Bronchial epithelial cell (primary cell): ENCODE measurements around the gene GALNT6. TPM values are rescaled to one million over a fixed set of nuclear protein-coding genes. Genes with fewer than 3 reads are reported as not detected.

Experiments used
- DNase-seq: peaks from one replicate; pipeline ENCODE4 v3.0.0-alpha.2; 2010; ENCODE audit warnings: low read depth
- FAIRE-seq: peaks from 2 replicates; lab custom pipeline; 2011; peaks lifted over from hg19 to GRCh38; lab: Jason Lieb, UNC
- H3K27me3 ChIP-seq: 2 replicates; pipeline ENCODE4 v1.5.1; 2011; ENCODE audit warnings: low read length; ENCODE audit not compliant: control insufficient read depth, insufficient read depth
- H3K36me3 ChIP-seq: 2 replicates; pipeline ENCODE4 v1.5.1; 2011; ENCODE audit warnings: low read length; ENCODE audit not compliant: control insufficient read depth, insufficient read depth
- H3K4me3 ChIP-seq: 2 replicates; pipeline ENCODE4 v1.5.1; 2011; ENCODE audit warnings: mild to moderate bottlenecking, low read depth, low read length, control low read depth
- total RNA-seq: library from RNA; depleted of rRNA; stranded (reverse); fragments of >200 nt; gene quantifications from 2 replicates; pipeline ENCODE4 v1.2.1, GENCODE V29; 2014
- TF ChIP-seq, protein P1 (sequence below): IDR thresholded peaks from 2 replicates; pipeline ENCODE4 v1.5.1; 2011; ENCODE audit warnings: mild to moderate bottlenecking, moderate library complexity, low read length, control low read depth, inconsistent platforms; ENCODE audit not compliant: insufficient read depth, severe bottlenecking

Gene GALNT6
- total RNA-seq, 1 donor from 2014 or later = 14.0 TPM

DNA sequence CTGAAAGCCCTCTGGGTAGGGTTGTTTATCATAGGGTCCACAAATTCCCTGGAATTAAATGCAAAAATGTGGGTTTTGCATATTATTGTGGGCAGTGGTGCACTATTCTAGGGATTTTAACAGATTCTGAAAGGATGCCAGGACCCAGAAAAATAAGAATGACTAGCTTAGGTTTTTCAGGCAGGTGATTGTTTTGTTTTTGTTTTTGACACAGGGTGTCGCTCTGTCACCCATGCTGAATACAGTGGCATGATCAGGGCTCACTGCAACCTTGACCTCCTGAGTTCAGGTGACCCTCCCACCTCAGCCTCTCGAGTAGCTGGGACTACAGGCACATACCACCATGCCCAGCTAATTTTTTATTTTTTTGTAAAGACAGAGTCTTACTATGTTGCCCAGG is 19.2 kb downstream of the GALNT6 start:
- no peak for FAIRE-seq
- DNase-seq = no peak
- TF ChIP-seq, protein P1, sequence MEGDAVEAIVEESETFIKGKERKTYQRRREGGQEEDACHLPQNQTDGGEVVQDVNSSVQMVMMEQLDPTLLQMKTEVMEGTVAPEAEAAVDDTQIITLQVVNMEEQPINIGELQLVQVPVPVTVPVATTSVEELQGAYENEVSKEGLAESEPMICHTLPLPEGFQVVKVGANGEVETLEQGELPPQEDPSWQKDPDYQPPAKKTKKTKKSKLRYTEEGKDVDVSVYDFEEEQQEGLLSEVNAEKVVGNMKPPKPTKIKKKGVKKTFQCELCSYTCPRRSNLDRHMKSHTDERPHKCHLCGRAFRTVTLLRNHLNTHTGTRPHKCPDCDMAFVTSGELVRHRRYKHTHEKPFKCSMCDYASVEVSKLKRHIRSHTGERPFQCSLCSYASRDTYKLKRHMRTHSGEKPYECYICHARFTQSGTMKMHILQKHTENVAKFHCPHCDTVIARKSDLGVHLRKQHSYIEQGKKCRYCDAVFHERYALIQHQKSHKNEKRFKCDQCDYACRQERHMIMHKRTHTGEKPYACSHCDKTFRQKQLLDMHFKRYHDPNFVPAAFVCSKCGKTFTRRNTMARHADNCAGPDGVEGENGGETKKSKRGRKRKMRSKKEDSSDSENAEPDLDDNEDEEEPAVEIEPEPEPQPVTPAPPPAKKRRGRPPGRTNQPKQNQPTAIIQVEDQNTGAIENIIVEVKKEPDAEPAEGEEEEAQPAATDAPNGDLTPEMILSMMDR = no peak
- Histone ChIP-seq H3K36me3 (peaks cover 11% of the 10 kb centered on the region), H3K4me3 (no peak overlapping the region), H3K27me3 (no peaks in the 10 kb centered on the region)

DNA sequence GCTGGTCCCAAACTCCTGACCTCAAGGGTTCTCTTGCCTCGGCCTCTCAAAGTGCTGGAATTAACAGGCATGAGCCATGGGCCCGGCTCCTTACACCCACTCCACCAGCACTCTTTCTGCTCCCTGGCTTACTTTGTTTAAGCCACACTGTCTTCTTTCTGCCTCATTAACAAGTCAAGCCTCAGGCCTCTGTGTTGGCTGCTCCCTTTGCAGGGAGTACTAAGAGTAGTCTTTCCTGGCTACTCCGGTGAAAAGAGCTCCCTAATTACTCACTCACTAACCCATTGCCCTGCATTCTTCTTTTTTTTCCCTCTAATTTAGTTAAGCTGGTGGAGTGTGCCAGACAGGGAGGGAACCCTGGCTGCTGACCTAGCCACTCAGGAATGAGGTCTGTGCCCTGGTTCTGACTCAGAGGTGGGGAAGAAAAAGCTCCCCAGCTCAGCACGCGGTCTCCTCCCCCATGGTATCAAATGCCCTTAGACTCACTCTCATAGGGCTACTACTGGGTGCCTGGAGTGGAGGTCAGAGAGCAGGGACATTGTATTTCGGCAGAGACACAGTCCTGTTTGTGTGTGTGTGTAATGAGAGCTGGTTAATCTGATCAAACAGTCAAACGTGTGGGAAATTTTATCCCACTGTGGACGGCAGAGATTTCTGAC is 19.8 kb downstream of the GALNT6 start:
- peak; percentile 55 for FAIRE-seq
- peak; percentile 97 for DNase-seq
- no peak overlapping the region for H3K4me3 ChIP-seq

DNA sequence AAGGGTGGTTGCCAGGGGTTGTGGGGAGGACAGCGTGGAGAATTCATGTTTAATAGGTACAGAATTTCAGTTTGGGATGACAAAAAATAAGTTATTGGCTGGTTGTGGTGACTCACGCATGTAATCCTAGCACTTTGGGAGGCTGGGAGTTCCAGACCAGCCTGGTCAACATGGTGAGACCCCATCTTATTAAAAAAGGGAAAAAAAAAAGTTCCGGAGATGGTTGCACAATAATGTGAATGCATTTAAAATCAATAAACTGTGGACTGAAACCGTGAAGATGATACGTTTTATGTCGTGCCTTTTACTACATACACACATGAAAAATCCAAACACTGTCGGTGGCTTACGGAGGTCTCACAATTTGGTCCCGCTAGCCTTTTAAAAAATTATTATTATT is 20.5 kb downstream of the GALNT6 start:
- TF ChIP-seq, protein P1 = no peak
- H3K4me3 ChIP-seq = no peak overlapping the region
- no peak for DNase-seq
- FAIRE-seq = no peak
- H3K36me3 ChIP-seq = peaks cover 9% of the 10 kb centered on the region
- no peaks in the 10 kb centered on the region for H3K27me3 ChIP-seq

More for the DNA sequence above, 19.8 kb downstream of the GALNT6 start:
- TF ChIP-seq, protein P1 = no peak
- no peaks in the 10 kb centered on the region for H3K27me3 ChIP-seq
- peaks cover 10% of the 10 kb centered on the region for H3K36me3 ChIP-seq

DNA sequence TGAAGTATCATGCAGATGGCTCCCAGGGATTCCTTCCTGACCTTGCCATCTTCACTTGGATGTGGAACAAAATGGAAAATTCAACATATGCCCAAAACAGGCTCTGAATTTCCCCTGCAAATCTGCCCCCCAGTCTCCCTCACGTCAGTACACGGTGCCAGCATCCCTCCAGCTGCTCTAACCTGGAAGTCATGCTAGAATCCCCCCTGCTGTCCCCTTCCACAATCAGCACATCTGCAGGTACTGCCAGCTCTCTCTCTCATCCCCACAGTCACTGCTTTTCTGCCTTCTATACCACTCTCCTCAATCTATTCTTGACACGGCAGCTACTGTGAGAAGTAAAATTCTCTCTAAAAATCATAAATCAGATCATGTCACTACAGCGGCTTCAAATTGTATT is 21.6 kb downstream of the GALNT6 start:
- FAIRE-seq = no peak
- TF ChIP-seq, protein P1 = no peak
- Histone ChIP-seq H3K27me3 (no peaks in the 10 kb centered on the region), H3K4me3 (no peak overlapping the region), H3K36me3 (peaks cover 8% of the 10 kb centered on the region)
- no peak for DNase-seq

DNA sequence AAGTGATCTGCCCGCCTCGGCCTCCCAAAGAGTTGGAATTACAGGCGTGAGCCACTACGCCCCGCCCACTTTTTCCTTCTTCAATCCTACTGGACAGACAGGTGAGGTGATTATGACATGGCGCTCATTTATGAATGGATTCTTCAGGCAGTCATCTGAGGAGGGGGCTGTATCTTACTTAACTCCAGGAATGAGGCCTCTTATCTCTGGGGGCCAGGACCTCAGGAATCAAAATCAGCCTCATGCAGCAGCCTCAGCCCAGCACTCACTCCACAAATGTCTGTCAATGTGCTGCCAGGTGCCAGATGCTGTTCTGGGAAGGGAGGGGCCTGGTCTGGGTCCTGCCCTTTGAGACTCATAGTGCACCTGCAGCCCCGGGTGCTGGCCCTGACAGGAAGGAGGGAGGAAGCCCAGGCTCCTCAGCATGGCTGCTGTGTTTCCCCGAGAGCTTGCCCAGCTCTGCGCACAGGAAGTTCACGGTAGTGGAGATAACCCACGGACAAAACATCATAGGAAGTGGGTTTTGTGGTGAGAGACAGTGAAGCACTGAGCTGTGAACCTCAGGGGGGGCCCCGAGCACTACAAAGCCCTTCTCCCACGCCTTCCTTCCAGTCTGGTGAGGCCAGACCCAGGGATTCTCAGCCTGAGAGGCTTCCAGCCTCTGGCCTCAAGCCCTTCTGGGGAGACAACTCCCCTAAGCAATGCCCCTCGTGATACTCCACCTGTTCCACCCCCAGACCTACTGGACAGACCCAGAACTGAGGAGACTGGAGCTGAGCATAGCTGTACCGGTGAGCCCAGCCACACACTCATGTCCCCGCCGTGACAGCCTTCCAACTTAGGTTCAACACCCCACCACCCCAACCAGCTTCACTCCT is 22.3 kb downstream of the GALNT6 start:
- FAIRE-seq (no peak), DNase-seq (no peak)
- no peak overlapping the region for H3K4me3 ChIP-seq
- no peaks in the 10 kb centered on the region for H3K27me3 ChIP-seq
- H3K36me3 ChIP-seq = peaks cover 11% of the 10 kb centered on the region
- TF ChIP-seq, protein P1 = no peak
